GM18951 (cell line): ENCODE measurements around the gene SLC7A10.
"Not testable (repeated sequence)": the region's sequence is repeated elsewhere in the genome, so short reads cannot be mapped to it uniquely, and the experiment has no call there.

Experiments used
- POLR2A ChIP-seq: IDR thresholded peaks from 4 replicates; pipeline ENCODE4 v1.6.1; 2011; ENCODE audit warnings: mild to moderate bottlenecking; ENCODE audit not compliant: insufficient read length, insufficient read depth; ENCODE audit errors: extremely low read depth
- in situ Hi-C: fragments of 300-500 bp; cut with MboI; formaldehyde crosslinking; loops from one replicate; pipeline ENCODE4 v1.12.0; 2022; ENCODE audit warnings: low sequenced_read_pairs, mixed read lengths, inconsistent platforms; ENCODE audit not compliant: unreplicated experiment

Gene SLC7A10

DNA sequence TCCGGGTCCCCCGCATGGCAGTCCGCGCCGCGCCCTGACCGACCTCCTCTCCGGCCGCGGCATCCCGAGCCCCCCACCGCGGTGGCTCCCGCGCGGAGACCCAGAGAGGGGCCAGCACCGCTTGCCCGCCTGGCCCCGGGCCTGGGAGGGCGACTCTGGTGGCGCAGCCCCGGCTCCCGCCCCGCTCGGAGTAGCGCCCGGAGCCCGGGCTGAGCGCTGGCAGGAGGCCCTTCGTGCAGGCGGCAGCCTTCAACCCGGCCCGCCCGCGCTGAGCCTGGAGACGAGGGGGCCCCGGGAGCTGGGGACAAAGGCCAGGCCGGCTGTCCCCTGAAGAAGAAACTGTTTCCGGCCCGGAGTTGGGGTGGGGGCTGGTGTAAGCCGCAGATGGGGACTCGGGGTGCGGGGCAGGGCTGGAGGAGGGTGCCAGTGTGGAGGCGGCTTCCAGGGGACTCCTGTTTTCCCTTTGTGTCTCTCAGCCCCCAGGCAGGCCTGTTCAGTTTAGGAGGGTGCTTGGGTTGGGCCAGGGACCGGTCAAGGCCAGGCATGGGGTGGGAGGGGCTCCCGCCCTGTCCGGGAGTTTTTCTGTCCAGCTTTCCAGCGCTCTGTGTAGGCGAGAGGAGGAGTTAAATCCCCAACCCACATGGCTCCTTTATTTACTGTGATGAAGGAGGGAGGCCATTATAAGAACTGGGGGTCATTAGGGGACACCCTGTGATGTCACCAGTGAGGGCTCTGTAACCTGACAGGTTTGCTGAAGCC lies 30.6 kb downstream of the SLC7A10 start:
- no peak for TF ChIP-seq POLR2A
- in situ Hi-C loops = no loop called here

DNA sequence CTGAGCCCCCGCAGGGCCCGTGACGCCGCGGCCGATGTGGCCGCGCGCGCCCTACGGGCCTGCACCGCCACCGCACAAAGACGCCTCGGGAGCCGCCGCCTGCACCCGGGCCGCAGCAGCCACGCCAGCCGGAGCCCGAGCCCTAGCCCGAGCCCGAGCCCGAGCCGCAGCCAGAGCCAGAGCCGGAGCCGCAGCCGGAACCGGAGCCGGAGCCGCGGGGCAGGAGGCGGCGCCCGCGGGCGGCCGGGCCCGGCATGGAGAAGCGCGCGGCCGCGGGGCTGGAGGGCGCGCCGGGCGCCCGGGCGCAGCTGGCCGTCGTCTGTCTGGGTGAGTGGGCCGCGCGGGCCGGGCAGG lies 31.1 kb downstream of the SLC7A10 start:
- in situ Hi-C loops = no loop called here
- no peak for TF ChIP-seq POLR2A

DNA sequence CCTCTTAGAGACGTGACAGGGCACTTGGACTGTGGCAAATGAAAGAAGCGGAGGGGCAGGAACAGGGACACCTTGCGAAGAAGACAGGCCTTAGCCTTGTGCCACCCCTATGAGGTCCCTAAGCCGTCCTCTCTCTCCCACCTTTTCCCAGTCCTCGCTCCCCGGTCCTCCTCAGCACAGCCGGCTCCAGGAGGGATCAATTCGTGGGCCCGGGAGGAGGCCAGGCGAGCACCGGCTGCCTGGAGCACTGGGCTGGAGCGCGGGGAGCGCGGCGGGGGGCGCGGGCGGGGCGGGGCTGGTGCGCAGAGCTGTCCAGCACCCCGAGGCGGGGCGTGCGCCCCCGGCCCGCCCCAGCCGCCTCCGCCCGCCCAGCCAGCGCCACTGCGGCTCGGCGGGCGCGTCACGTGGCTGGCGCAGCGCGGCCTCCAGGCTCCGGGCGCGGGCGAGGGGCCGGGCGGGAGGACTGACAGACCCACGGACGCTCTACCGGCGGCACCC lies 31.7 kb downstream of the SLC7A10 start, which contains the start of gene LRP3:
Gene LRP3 (plus strand): TSS at position 466 of the 498 bp plus-strand sequence. CDS start 456 bp downstream, outside the sequence.
- in situ Hi-C loops = no loop called here
- TF ChIP-seq POLR2A = no peak

DNA sequence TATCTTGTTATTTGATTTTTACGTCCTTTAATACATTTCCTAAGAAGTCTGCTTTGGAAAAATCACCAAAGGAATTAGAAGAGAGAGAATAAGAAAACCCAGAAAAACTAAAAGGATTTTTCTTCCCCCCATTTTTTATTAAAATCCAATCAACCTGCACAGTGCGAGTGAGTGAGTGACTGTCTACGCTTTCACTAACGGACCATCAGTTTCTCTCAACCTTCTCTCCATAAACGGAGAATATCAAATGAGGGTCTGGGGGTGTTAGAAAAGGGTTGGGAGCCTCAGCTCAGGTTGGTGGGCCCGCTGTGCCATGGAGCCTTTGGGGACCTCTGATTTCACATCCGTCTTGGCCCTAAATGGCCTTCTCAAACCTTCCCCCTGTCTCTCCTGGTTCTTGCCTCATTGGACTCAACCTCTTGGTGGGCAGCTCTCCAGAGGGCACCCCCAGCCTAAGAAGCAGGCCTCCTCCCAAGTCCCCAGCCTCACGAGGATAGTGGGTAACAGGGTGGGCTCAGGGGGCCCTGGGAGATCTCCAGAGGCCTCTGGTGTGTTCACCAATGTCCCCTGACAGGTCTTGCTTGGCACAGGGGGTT lies 32.3 kb downstream of the SLC7A10 start:
- in situ Hi-C loops = no loop called here
- no peak for TF ChIP-seq POLR2A

DNA sequence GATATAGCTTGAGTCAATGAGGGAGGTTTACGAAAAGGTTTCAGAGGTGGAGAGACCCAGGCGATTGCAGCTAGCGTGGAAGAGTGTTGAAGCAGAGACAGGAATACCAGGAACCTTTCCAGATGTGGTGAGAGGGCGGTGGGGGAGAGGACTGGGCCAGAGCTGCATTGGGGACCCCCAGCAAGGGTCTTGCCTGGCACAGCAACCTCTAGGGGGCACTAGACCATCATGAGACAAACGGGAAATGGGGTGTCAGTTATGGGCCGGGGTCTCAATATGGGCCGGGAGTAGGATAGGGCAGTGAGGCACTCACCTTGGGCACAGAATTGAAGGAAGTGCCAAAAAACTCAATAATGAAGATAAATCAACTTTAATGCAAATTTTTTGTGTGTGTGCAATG lies 33.6 kb downstream of the SLC7A10 start:
- in situ Hi-C loops = no loop called here
- TF ChIP-seq POLR2A = no peak

DNA sequence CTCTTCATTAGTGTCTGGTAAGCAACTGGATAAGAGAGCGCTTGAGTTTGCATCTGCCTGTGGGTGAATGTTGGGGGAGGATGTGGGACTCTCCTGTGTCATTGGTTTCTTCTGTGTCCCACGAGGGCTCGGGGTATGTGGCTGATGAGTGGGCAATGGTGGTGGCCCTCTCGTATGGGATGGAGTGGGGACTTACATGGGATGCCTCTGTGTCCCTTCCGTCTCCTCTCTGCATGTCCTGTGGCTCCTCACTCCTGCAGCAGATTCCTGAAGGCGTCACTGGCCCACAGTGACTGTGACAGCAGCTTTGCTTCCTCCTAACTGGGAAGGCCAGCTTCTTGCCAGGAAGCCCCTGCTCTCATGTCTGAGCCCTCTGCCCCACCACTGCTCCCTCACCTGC lies 34.1 kb downstream of the SLC7A10 start:
- no peak for TF ChIP-seq POLR2A
- in situ Hi-C loops = no loop called here

DNA sequence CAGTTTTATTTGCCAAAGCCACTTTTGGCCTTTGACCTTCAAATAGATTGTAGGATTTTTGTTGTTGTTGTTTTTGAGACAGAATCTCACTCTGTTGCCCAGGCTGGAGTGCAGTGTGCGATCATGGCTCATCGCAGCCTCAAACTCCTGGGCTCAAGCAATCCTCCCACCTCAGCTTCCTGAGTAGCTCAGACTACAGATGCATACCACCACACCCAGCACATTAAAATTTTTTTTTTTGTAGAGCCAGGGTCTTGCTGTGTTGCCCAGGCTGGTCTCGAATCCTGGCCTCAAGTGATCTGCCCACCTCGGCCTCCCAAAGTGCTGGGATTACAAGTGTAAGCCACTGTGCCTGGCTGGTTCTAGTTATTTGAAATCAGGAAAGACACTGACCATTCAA lies 34.6 kb downstream of the SLC7A10 start:
- in situ Hi-C loops = not testable (repeated sequence)

DNA sequence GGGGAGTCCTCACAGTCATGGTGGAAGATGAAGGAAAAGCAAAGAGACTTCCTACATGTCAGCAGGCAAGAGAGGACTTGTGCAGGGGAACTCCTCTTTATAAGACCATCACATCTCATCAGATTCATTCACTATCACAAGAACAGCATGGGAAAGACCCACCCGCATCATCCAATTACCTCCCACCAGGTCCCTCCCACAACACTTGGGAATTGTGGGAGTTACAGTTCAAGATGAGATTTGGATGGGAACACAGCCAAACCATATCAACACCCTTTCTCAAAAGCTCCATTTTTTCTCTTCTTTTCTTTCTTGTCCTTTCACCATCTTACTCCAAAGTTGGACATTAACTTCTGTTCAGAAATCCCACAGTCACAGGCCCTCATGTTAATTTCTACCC lies 36.2 kb downstream of the SLC7A10 start:
- TF ChIP-seq POLR2A = no peak
- in situ Hi-C loops = no loop called here

DNA sequence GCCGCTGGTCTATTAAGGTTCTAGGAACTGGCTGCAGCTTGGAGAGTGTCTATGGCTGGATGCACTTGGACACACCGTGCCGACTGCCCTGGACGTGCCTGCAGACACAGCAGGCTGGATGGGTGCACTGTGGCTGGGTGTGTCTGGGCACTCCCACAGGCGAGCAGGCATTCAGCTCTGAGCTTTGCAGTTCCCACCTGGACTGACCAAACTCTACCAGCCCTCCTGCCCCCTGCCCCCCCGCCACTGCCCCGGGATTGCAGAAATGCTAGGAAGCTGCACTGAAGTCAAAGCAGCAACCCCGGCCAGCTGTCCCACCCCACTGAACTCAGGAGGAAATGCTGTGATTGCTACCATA lies 38.5 kb downstream of the SLC7A10 start:
- TF ChIP-seq POLR2A = no peak
- in situ Hi-C loops = no loop called here

DNA sequence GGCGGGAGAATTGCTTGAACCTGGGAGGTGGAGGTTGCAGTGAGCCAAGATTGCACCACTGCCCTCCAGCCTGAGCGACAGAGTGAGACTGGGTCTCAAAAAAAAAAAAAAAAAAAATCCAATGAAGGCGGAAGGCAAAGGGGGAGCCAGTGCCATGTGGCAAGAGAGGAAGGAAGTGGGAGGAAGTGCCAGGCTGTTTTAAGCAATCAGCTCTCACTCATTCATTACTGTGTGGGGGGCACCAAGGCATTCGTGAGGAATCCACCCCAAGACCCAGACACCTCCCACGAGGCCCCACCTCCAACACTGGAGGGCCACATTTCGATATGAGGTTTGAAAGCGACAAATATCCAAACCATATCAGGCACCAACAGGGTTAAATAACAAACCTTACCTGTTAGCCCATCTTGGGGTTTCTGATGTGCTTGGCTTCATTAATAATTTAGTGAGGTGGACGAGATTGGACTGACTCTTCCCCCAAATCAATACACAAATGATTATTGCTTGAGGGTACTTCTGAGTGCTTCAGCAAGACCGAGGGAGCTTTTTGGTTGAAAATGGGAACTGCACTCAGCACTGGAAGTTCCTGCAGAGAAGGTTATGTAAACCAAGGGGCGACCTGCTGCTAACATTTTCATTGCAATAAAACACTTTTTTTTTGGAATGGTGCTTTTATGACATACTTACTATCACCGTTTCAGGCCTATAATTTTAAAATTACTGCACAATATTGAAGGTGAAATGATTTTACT lies 39.0 kb downstream of the SLC7A10 start:
- in situ Hi-C loops = no loop called here
- TF ChIP-seq POLR2A = no peak

DNA sequence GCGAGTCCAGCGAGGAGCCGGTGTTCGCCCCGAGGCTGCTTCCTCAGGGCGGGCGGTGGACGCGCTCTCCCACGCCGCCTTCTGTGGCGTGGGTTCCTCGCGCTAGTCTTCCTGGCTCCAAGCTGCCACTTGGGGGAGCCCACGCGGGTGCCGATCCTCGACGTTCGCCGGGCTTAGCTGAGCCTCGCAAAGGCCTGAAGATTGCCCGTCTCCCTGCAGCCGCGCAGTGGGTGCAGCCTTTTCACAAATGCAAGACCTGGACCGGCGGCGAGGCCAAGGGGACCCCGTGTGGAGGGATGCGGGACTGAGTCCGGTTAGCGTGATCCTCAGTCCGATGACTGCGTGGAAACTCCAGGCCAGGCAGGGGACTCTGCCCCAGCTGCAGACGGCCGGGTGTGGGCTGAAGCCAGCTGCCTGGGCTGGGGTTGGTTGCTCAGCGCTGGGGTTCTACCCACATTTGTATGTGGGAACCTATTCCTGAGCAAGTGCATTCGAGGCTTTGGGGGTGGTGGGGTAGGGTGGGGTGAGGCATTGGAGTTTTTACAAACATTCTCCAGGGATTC lies 48.2 kb downstream of the SLC7A10 start:
- in situ Hi-C loops = no loop called here
- no peak for TF ChIP-seq POLR2A

DNA sequence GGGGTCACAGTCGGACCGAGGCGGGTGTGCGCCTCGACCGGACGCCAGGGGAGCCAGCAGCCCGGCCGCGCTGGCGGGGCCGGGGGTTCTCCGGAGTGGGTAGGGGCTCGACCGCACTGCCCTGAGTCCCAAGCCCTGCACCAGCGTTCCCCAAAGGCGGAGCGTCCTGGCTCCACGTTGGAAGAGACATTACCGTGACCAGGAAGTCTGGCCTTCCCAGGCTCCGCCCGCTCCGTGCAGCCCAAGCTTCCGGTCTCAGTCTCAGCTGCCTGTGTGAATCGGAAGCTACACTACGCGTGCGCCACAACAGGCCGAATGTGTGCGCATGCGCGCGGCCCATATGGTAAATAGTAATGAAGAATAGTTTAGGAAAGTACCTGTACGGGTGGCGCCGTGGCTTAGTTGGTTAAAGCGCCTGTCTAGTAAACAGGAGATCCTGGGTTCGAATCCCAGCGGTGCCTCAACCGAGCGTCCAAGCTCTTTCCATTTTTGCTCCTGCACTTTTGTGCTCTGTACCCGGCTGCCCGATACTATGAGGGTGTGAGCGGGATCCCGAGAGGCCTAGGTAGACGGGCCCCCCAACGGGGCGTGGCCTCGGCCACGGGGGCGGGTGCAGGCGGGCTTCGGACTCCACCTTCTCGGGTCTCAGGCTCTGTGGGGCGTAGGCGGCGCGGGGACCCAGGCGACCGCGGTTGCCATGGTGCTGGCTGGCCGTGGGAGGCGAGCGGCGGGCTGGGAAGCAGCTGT lies 48.8 kb downstream of the SLC7A10 start:
- peak; percentile 99 for TF ChIP-seq POLR2A
- in situ Hi-C loops = no loop called here

DNA sequence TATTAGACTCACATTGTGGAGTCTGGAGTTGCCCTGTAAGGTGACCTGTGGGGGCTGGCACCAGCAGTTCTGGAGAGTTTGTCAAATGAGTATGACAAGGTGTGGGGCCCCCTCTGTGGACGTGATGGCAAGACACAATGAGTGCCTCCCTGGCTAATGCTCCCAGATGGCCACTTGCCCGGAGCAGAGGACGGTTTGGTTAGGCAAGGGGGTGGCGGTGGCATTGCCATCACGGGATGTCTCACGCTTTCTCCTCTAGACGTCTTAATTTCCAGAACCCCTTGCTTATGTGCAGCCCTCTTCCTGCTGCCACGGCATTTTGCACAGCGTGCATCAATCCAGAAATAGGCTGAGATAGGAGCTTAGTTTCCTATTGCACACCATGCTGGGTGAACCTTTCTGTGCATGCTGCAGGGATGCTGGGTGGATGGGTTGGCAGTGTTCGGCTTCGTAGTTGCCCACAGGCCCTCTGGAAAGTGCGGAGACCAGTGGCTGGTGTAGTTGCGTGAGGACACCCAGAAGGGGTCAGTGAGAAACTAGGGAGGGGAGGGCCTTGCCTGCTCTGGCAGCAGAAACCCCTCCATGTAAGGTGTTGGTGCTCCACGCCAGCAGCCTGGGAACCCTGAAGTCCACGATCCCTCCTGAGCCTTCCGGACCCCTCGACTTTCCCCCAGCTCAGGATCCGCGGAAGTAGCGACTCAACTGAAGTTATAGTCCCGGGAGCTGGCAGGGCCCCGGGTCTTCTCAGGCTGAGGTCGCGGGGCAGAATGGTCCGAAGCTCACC lies 49.6 kb downstream of the SLC7A10 start:
- no peak for TF ChIP-seq POLR2A

More for the DNA sequence above, 49.6 kb downstream of the SLC7A10 start:
- in situ Hi-C loops = no loop called here
